Large intestine (tissue), 12 donors: Measurements from ENCODE around the gene TMEM255B. TPM values are rescaled to one million over a fixed set of nuclear protein-coding genes. Genes with fewer than 3 reads are reported as not detected.
"Not testable (repeated sequence)": the region's sequence is repeated elsewhere in the genome, so short reads cannot be mapped to it uniquely, and the experiment has no call there.

ENCODE experiments used
- DNase-seq, 2 donors: peaks; one replicate each; pipeline versions ENCODE4 v3.0.0 to v3.0.0-alpha.2; 2013
- H3K27ac ChIP-seq: one replicate; pipeline ENCODE4 v1.5.1; 2013; ENCODE audit warnings: low read length
- H3K27me3 ChIP-seq: 2 replicates; pipeline ENCODE4 v1.6.1; 2013; ENCODE audit warnings: low read length; ENCODE audit not compliant: control insufficient read depth, insufficient read depth
- H3K36me3 ChIP-seq: 2 replicates; pipeline ENCODE4 v1.6.1; 2013; ENCODE audit warnings: low read length; ENCODE audit not compliant: control insufficient read depth, insufficient read depth
- H3K4me1 ChIP-seq: one replicate; pipeline ENCODE4 v1.6.1; 2013; ENCODE audit warnings: low read length; ENCODE audit not compliant: control insufficient read depth, insufficient read depth
- H3K4me3 ChIP-seq: one replicate; pipeline ENCODE4 v1.5.1; 2013; ENCODE audit warnings: low read length
- H3K9me3 ChIP-seq: one replicate; pipeline ENCODE4 v1.6.1; 2013; ENCODE audit warnings: mild to moderate bottlenecking, low read depth, low read length, moderate library complexity; ENCODE audit not compliant: control insufficient read depth
- WGBS: methylation state at CpG from one replicate; pipeline ENCODE4 v1.1.5; 2013; ENCODE audit warnings: low lambda C conversion rate; ENCODE audit not compliant: insufficient coverage; 5-methylcytosine and 5-hydroxymethylcytosine counted together
- long read RNA-seq, 11 donors: transcript quantifications; one replicate each; lab custom pipeline, GENCODE V29; 2026
- polyA plus RNA-seq: library from polyadenylated mRNA; unstranded; fragments of 120-200 nt; gene quantifications from one replicate; pipeline ENCODE4 v1.2.1, GENCODE V29; 2013

The TMEM255B gene
- polyA plus RNA-seq, result 5.1 TPM
- long read RNA-seq, donor 1, result 0 reads
- long read RNA-seq, donor 2, result 0 reads
- long read RNA-seq, donor 3, result 0 reads
- long read RNA-seq, donor 4, result 0 reads
- long read RNA-seq, donor 5, full-length matches to known transcripts, result 3 of 3 reads
- long read RNA-seq, donor 5, partial matches to known transcripts, result 0 of 3 reads
- long read RNA-seq, donor 5, other reads (novel, unspliced or antisense), result 0 of 3 reads
- long read RNA-seq, donor 6, full-length matches to known transcripts, result 2 of 2 reads
- long read RNA-seq, donor 6, partial matches to known transcripts, result 0 of 2 reads
- long read RNA-seq, donor 6, other reads (novel, unspliced or antisense), result 0 of 2 reads
- long read RNA-seq, donor 7, full-length matches to known transcripts, result 1 of 1 reads
- long read RNA-seq, donor 7, partial matches to known transcripts, result 0 of 1 reads
- long read RNA-seq, donor 7, other reads (novel, unspliced or antisense), result 0 of 1 reads
- long read RNA-seq, donor 8, full-length matches to known transcripts, result 2 of 2 reads
- long read RNA-seq, donor 8, partial matches to known transcripts, result 0 of 2 reads
- long read RNA-seq, donor 8, other reads (novel, unspliced or antisense), result 0 of 2 reads
- long read RNA-seq, donor 9, result 0 reads
- long read RNA-seq, donor 10, full-length matches to known transcripts, result 1 of 1 reads
- long read RNA-seq, donor 10, partial matches to known transcripts, result 0 of 1 reads
- long read RNA-seq, donor 10, other reads (novel, unspliced or antisense), result 0 of 1 reads
- long read RNA-seq, donor 11, result 0 reads

- peak within 1 kb of the TSS; percentile 50 for H3K4me3 ChIP-seq
- H3K27me3 ChIP-seq, result peaks cover 42% of the 10 kb centered on the region
- peak; percentile 44 to 80 for DNase-seq
- H3K27ac ChIP-seq, result no peak within 1 kb of the TSS
- 0% methylated on average over 7 of the region's 80 CpGs for WGBS
- H3K36me3 ChIP-seq, result no peaks in the 10 kb centered on the region
- H3K9me3 ChIP-seq, result no peaks in the 10 kb centered on the region
- H3K4me1 ChIP-seq, result peaks cover 5% of the 10 kb centered on the region
Observed at GRCh38 chr13:113758651-113759524, at the start of gene TMEM255B. Gene TMEM255B, plus strand, starts transcription at chr13:113759226. Its CDS starts 44 bp downstream, at chr13:113759270.

- Histone ChIP-seq H3K4me3 (no peak overlapping the region), H3K27me3 (no peaks in the 10 kb centered on the region), H3K36me3 (no peaks in the 10 kb centered on the region), H3K4me1 (peaks cover 5% of the 10 kb centered on the region), H3K27ac (no peak overlapping the region), H3K9me3 (peaks cover 15% of the 10 kb centered on the region)
- no peak for DNase-seq
- WGBS, result no CpG with 5 or more reads among the region's 11 CpGs
Observed at GRCh38 chr13:113722921-113723320, 36.1 kb upstream of the TMEM255B start.

- no CpG with 5 or more reads among the region's 13 CpGs for WGBS
- Histone ChIP-seq H3K9me3 (peaks cover 15% of the 10 kb centered on the region), H3K27me3 (peaks cover 3% of the 10 kb centered on the region), H3K4me1 (peaks cover 5% of the 10 kb centered on the region), H3K27ac (no peak overlapping the region), H3K4me3 (no peak overlapping the region), H3K36me3 (no peaks in the 10 kb centered on the region)
- no peak for DNase-seq
Observed at GRCh38 chr13:113723410-113724015, 35.5 kb upstream of the TMEM255B start.

DNA sequence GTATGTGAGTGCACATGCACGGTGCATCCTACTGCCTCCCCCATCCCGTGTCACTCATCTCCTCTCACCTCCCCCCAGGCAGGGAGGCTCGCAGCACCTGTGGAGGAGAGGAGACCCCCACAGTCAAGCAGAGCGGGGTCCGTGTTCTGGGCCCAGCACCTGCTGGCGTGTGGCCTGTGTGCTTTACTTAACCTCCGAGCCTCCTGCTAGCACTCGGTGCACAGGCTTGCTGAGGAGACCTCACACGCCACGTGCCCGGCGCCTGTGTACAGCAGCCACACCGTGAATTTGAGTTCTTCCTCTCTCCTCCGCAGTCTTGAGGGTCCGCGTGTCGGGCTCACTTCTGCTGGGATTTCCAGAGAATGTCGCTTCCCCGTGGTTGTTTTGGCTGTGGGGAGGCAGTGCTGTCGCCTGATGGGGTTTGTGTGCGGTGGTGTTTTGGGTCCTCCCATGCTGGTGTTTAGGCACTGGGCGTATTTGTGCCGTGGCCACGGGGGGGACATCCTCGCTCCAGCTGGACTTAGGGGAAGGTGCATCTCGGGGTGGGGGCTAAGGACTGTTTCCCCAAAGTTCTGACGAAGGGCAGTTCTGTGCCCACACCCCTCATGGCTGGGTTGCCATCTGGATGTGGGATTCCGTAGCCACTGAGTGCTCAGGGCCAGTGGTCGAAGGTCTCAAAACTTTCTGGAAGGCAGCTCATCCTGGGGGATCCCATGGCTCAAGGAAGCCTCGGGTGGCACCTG, 34.8 kb upstream of the TMEM255B start:
- peak overlapping the region; percentile 52 for H3K4me3 ChIP-seq
- DNase-seq, result no peak
- peaks cover 5% of the 10 kb centered on the region for H3K4me1 ChIP-seq
- H3K9me3 ChIP-seq, result peaks cover 17% of the 10 kb centered on the region
- WGBS, result no CpG with 5 or more reads among the region's 30 CpGs
- H3K36me3 ChIP-seq, result no peaks in the 10 kb centered on the region
- H3K27me3 ChIP-seq, result peaks cover 9% of the 10 kb centered on the region
- H3K27ac ChIP-seq, result no peak overlapping the region

GRCh38 chr13:113724780-113725315, 34.2 kb upstream of the TMEM255B start:
- WGBS, result no CpG with 5 or more reads among the region's 36 CpGs
- Histone ChIP-seq H3K27ac (peak overlapping the region; percentile 80), H3K36me3 (no peaks in the 10 kb centered on the region), H3K4me1 (peaks cover 5% of the 10 kb centered on the region), H3K27me3 (peaks cover 15% of the 10 kb centered on the region), H3K4me3 (peak overlapping the region; percentile 52), H3K9me3 (peaks cover 17% of the 10 kb centered on the region)
- DNase-seq, result peak; percentile 68 to 92

GRCh38 chr13:113725329-113726105, 33.5 kb upstream of the TMEM255B start:
- WGBS, result no CpG with 5 or more reads among the region's 75 CpGs

GRCh38 chr13:113726106-113726821, 32.8 kb upstream of the TMEM255B start:
- H3K4me1 ChIP-seq, H3K36me3 ChIP-seq: not testable (repeated sequence)
- peaks cover 23% of the 10 kb centered on the region for H3K27me3 ChIP-seq
- H3K27ac ChIP-seq, result peak overlapping the region; percentile 70
- H3K9me3 ChIP-seq, result peaks cover 17% of the 10 kb centered on the region
- peak overlapping the region; percentile 33 for H3K4me3 ChIP-seq
- DNase-seq, result peak in 1 of 2 donors; percentile 49
- no CpG with 5 or more reads among the region's 54 CpGs for WGBS

More at GRCh38 chr13:113725329-113726105, 33.5 kb upstream of the TMEM255B start:
- DNase-seq, H3K27ac ChIP-seq, H3K4me1 ChIP-seq, H3K4me3 ChIP-seq, H3K36me3 ChIP-seq: not testable (repeated sequence)
- peaks cover 19% of the 10 kb centered on the region for H3K27me3 ChIP-seq
- peaks cover 17% of the 10 kb centered on the region for H3K9me3 ChIP-seq

- Histone ChIP-seq H3K27me3 (peaks cover 25% of the 10 kb centered on the region), H3K36me3 (no peaks in the 10 kb centered on the region), H3K9me3 (peaks cover 17% of the 10 kb centered on the region), H3K27ac (no peak overlapping the region), H3K4me3 (peak overlapping the region; percentile 33), H3K4me1 (peaks cover 5% of the 10 kb centered on the region)
- no peak for DNase-seq
- no CpG with 5 or more reads among the region's 10 CpGs for WGBS
Observed at GRCh38 chr13:113726961-113727411, 32.0 kb upstream of the TMEM255B start.
